Gastrocnemius medialis (tissue), 4 donors: ENCODE measurements around the gene SLC39A6.

Experiments used
- CTCF ChIP-seq, 5 experiments: fragments of 450-650 bp in 3 of 5; fragments of 200-600 bp in 2 of 5; sonication (generic) in 2 of 5; IDR thresholded peaks in 4 of 5; conservative IDR thresholded peaks in 1 of 5; 1 replicate in 4 of 5; 2 replicates in 1 of 5; pipeline ENCODE4 v1.5.1; 2016 to 2019; ENCODE audit warnings: antibody characterized with exemption in 5 of 5, mild to moderate bottlenecking in 3 of 5, moderate library complexity in 3 of 5
- POLR2A ChIP-seq, 2 donors: fragments of 450-650 bp; IDR thresholded peaks; one replicate each; pipeline ENCODE4 v1.6.1; 2017; ENCODE audit warnings: antibody characterized with exemption in 2 of 2, mild to moderate bottlenecking in 2 of 2, moderate library complexity in 2 of 2

GRCh38 chr18:36120297-36120696 is 8.8 kb downstream of the SLC39A6 start:
- TF ChIP-seq CTCF (IDR thresholded peaks at IDR 0.05 in 4 of 5, conservative IDR thresholded peaks at IDR 0.05 in 1 of 5) (no peak), POLR2A (IDR thresholded peaks at IDR 0.05) (no peak)
